Stimulated activated CD8-positive, alpha-beta memory T cell treated with anti-CD3 and anti-CD28 coated beads, Interleukin-12 subunit alpha, Interleukin-12 subunit beta, amount 100 ng/mL, for 24 hours (primary cell): ENCODE data around the gene RNF157.
"Not testable (repeated sequence)": the region's sequence is repeated elsewhere in the genome, so short reads cannot be mapped to it uniquely, and the experiment has no call there.

Experiments
- DNase-seq: peaks from one replicate; pipeline ENCODE4 v3.0.0-alpha.2; 2020; ENCODE audit errors: extremely low read depth

The RNF157 gene

GRCh38 chr17:76234354-76234679 is 6.0 kb downstream of the RNF157 start:
- no peak for DNase-seq

DNA sequence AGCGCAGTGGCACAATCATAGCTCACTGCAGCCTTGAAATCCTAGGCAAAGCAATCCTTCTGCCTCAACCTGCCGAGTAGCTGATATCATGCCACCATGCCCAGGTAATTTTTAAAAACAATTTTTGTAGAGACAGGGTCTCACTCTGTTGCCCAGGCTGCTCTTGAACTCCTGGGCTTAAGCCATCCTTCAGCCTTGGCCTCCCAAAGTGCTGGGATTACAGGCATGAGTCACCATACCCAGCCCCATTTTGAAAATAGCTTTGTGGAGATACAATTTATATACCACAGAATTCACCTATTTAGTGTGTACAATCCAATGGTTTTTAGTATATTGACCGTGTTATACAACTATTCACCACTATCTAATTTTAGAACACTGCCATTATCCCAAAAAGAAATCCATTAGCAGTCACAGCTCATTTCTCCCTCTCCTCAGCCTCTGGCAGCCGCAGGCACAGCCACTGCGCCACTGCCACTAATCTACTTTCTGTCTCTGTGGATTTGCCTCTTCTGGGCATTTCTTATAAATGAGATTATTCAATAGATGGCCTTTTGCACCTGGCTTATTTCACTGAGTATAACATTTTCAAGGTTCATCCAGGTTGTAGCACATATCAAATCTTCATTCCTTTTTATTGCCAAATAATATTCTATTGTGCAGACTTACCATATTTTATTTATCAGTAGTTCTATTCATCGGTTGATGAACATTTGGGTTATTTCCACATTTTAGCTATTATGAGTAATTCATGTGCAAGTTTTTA is 6.5 kb downstream of the RNF157 start:
- DNase-seq, result no peak

DNA sequence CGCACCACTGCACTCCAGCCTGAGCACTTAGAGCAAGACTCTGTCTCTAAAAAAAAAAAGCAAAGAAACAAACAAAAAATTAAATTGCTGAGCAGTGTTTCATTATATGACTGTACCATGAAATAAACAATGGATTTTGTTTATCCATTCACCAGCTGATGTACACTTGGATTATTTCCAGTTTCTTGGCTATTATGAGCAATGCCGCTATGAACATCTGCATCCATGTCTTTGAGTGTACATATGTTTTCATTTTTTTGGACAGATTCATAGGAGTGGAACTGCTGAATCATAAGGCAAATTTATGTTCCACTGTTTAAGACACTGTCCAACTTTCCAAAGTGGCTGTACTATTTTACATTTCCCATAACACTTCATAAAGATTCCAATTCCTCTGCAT is 8.0 kb downstream of the RNF157 start:
- no peak for DNase-seq

DNA sequence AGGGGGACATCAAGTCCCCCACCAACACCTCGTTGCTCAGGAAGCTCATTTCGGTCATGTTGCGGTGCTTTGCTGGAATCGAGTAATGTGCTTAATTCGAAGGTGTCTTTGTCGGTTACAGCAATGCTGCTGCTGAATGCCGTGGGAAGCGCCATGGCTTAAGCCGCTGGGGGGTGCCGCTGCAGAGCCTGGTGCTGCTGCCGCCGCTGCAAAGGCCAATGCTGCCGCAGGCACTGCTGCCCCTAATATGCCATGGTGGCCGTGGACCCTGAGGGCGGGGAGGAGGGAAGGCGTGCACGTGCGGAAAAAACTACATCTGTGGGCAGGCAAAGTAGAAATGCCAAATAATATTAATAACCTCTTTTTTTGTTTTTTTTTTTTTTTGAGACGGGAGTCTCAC is 13.5 kb downstream of the RNF157 start:
- DNase-seq, result not testable (repeated sequence)

GRCh38 chr17:76225373-76226086 is 14.8 kb downstream of the RNF157 start:
- not testable (repeated sequence) for DNase-seq

DNA sequence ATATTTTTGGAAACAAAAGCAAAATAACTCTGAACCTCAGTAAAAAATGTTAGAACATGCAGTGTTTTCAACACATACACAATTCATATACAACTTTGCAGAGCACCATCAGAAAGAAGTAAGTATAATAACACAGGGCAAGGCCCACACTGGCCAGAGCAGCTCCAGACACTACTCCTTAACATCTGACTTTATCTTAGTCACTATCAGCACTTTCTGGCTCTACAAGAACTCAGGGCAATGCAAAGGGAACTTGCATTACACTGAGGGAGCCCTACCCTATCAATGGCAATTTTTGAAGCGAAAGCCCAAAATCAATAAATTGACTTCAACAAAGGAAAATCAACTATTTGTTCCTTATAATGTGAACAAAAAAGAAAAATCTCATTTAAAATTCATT is 16.5 kb downstream of the RNF157 start:
- DNase-seq, result no peak

GRCh38 chr17:76219670-76220383 is 20.5 kb downstream of the RNF157 start:
- DNase-seq, result no peak

DNA sequence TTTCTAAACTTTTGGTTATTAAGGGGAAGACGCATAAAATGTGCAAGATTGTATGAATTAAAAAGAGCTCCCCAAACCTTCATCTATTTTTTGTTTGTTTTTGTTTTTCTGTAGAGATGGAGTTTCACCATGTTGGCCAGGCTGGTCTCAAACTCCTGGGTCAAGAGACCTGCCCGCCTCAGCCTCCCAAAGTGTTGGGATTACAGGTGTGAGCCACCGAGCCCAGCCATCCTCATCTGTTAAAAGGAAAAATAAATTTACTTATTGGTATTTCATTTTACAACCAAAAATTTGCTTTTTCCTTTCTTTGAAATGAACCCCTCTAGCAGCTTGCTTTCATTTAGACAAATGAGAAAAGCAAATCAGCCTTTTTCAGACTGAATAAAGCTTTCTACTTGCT is 23.2 kb downstream of the RNF157 start:
- no peak for DNase-seq

GRCh38 chr17:76213491-76213890 is 26.8 kb downstream of the RNF157 start:
- no peak for DNase-seq

DNA sequence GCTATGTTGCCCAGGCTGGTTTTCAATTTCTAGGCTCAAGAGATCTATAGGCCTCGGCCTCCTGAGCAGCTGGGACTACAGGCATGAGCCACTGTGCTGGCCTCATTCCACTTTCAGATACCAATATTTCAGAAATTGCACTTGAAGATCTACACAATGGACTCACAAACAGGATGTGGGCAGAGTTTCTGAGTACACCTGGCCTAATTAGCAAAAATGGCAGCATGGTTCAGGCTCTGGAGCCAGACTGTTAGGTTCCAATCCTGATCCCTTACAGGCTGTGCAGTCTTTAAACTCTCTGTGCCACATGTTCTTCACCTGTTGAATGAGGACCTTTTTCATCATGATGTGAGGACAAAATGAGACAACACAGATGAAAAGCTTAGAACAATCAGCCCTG is 32.2 kb downstream of the RNF157 start:
- no peak for DNase-seq

DNA sequence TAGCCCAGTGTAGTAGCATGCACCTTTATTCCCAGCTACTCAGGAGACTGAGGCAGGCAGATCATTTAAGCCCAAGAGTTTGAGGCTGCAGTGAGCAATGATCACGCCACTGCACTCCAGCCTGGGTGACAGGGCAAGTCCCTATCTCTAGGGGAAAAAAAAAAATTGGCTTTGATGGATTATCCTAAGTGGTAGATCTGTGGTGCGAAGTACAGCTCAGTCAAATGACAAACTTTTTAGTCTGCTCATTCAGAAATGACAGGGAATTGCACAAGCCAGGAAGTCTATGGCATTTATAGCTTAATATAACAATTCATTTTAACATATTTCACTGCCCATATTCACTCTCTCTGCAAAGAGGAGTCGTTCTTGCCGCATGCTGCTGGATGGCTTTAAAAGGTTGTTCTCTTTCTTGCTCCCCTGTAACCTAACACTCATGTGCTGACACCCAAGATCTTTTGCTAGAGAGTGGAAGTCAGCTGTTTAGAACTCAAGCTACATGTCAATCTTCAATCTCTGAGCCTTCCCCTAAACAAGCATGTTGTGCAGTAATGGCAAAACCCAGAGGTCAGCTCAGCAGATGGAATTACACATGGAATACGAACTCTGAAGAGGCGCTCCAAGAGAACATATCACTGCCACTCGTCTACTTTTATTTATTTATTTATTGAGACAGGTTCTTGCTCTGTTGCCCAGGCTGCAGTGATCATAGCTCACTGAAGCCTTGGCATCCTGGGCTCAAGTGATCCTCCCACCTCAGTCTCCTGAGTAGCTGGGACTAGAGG is 32.8 kb downstream of the RNF157 start:
- DNase-seq, result no peak

DNA sequence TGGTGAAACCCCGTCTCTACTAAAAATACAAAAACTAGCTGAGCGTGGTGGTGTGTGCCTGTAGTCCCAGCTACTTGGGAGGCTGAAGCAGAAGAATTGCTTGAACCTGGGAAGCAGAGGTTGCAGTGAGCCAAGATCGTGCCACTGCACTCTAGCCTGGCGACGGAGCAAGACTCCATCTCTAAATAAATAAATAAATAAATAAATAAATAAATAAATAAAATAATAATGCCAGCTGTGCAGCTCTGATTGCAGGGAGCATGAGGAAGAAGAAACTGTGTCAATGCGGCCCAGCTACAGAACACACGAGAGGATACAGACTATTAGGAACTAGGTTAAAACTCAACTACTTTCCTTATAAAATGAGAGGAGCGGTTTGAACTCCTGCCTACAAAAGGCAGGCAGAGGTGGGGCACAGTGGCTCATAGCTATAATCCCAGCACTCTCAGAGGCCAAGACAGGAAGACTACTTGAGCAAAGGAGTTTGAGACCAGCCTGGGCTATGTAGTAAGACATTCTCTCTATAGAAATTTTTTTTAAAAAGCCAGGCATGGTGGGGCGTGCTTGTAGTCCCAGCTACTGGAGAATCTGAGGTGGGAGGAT is 34.6 kb downstream of the RNF157 start:
- DNase-seq, result not testable (repeated sequence)

DNA sequence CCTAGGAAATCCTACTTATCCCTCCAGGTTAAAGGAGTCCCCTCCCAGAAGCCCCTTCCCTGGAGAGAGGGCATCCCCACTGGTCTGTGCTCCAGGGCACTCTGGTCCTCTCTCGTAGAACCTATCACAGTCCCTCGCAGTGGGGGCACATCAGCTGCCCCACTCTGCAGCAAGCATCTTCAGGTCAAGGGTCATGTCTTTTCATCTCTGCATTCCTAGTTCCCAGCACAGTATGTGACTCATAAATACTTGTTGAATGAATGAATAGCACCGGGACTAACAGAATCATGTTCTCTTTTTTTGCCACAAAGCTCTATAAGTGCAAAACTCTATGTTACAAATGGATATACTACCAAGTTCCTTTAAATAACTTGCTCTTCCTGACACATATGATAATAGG is 36.0 kb downstream of the RNF157 start:
- no peak for DNase-seq

DNA sequence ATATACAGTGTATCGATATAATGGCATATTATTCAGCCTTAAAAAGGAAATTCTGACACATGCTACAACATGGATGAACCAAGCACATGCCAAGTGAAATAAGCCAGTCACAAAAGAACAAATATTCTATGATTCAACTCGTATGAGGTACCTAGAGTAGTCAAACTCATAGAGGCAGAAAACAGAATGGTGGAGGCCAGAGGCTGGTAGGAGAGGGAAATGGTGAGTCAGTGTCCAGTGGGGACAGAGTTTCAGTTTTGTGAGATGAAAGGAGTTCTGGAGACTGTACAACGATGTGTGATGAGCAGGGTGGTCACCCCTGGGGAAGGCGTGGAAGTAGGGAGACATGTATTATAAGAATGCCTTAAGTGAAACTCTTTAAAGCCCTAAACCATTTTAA is 39.9 kb downstream of the RNF157 start:
- DNase-seq, result no peak

- no peak for DNase-seq
These were observed 40.8 kb downstream of the RNF157 start for GRCh38 chr17:76199469-76199868.

GRCh38 chr17:76198702-76199101 is 41.6 kb downstream of the RNF157 start:
- DNase-seq, result no peak

DNA sequence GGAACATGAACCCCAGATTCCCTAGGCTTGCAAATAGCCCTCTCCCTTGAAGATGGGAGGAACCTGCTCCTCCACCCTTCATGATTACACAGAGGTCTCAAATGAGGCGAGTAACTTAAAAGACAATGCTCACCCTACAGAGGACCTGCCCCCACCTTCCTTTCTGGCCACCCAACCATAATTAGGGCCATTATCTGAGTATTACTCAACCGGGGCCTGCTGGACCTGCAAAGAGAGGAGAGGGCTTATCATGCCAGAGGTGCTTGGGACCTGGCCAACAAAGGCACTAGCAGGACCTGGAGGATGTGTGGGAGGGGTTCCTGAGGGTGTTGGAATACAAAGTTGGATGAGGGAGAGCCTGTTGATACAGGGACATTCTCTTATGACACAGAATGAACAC is 42.4 kb downstream of the RNF157 start:
- no peak for DNase-seq

GRCh38 chr17:76196675-76197074 is 43.6 kb downstream of the RNF157 start:
- no peak for DNase-seq

DNA sequence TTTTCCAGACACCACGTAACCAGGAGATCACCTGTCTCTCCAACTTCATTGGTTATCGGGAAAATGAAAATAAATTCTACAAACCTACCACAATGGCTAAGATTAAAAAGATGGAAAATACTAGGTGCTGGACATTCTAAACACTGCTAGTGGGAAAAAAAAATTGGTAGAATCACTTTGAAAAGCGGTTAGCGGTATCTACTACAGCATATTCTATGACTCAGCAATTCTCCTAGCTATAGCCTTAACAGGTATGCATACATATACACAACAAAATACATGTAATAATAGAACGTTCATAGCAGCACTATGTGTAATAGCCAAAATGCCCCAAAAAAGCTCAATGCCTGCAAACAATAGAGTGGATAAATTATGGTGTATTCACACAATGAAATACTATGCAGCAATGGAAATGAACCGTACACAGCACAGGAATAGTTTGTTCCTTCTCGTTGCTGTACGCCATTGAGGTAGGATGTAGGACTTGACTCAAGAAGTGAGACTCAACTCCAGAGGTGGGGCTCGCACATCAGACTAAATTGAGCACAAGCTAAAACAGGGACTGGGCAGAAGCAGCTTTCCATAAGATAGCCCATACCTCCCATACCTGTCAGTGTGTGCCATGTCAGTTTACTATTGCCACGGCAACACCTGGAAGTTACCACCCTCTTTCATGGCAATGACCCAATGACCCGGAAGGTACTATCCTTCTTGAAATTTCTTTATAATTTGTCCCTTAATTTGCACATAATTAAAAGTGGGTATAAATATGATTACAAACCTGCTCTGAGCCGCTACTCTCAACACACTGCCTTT is 44.8 kb downstream of the RNF157 start:
- DNase-seq, result no peak

DNA sequence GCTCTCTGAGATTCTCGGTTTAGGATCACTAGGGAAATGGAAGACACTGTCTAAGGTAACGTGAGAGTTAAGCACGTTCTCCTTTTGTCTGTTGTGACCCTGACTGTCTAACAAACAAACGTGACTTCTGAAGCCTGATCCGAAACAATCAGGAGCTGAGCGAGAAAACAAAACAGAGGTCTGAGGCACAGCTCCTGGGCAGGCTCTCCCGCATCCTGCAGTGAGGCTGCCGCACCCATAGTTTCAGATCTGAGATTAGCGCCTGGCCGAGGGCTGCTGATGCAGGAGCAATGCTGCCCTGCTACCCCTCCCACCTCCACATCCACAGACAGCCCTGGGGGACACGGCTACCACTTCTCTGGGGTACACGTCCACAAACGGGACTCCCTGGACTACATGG is 46.7 kb downstream of the RNF157 start:
- no peak for DNase-seq

DNA sequence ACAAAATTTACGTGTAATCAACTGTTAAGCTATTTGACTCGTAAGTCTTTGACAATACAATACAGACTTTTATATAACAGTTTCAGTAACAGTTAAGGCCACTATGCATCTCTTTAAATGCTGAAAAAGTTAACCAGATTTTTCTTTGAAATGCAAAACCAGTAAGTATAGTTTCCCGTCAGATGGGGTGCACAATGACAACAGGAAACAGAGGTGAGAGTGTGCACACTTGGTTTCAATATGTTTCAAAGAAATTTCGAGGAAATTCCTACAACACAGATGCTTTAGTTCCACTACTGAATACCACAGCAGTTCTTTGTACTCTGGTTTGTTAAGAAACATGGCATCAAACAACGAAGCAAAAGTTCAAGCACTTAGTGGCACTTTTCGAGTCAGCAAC is 48.4 kb downstream of the RNF157 start:
- DNase-seq, result no peak
